Measurements from ENCODE around the gene SLC22A7.
A peak's percentile ranks its signal among the peaks of the same experiment; 100 is the strongest.
"Not testable (repeated sequence)": the region's sequence is repeated elsewhere in the genome, so short reads cannot be mapped to it uniquely, and the experiment has no call there.

Gene SLC22A7

GRCh38 chr6:43318011-43318410 lies 20.0 kb downstream of the SLC22A7 start:
- DNase-seq (ENCODE audit: low read depth, low spot score) = no peak

GRCh38 chr6:43325876-43326275 lies 27.8 kb downstream of the SLC22A7 start:
- DNase-seq (ENCODE audit: low read depth, low spot score) = no peak
- no peak overlapping the region for H3K4me3 ChIP-seq (ENCODE audit: low read length)

More at GRCh38 chr6:43318011-43318410, 20.0 kb downstream of the SLC22A7 start:
- H3K4me3 ChIP-seq (ENCODE audit: low read length) = no peak overlapping the region

DNA sequence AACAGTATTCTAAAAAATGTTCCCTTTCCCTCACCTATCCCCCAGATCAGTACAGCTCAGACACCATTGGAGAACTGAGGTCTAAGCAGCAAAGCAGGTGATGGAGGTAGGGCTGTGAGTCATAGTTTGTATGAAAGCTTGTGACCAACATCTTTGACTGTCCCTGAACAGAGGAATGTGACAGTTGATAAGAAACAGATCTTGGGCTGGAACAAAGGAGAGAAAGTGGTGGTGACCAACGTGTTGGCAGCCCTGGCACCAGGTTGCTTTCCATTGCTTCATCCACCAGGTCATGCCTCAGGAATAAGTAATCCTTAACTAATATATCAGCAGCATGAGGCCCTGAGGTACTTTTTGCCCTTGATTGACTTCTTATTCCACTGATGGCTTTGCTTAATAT lies 30.5 kb downstream of the SLC22A7 start:
- no peak for DNase-seq (ENCODE audit: low read depth, low spot score)
- no peak overlapping the region for H3K4me3 ChIP-seq (ENCODE audit: low read length)

DNA sequence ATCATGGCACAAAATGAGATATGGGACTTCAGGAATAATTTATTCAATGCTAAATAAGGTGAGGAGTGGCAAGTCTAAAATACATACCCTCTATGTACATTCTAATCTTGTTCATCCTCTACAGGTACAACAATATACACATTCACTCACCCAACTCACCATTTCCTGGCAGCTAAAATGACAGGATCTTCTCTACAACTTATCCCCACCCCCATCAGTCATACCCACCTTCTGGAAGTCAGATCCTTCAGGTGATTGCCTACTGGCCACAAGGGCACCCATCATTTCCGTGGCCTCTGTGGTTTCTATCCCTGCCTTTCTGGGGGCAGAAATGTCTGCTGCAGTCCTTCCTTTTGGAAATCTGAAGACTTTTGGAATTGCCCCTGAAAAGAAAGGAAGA lies 33.4 kb downstream of the SLC22A7 start:
- no peak for DNase-seq (ENCODE audit: low read depth, low spot score)
- H3K4me3 ChIP-seq (ENCODE audit: low read length) = no peak overlapping the region

GRCh38 chr6:43331891-43332290 lies 33.8 kb downstream of the SLC22A7 start:
- DNase-seq (ENCODE audit: low read depth, low spot score) = no peak

GRCh38 chr6:43334466-43335095 lies 36.5 kb downstream of the SLC22A7 start:
- no peak overlapping the region for H3K4me3 ChIP-seq (ENCODE audit: low read length)
- peak; percentile 20 for DNase-seq (ENCODE audit: low read depth, low spot score)

More at GRCh38 chr6:43331891-43332290, 33.8 kb downstream of the SLC22A7 start:
- H3K4me3 ChIP-seq (ENCODE audit: low read length) = no peak overlapping the region

DNA sequence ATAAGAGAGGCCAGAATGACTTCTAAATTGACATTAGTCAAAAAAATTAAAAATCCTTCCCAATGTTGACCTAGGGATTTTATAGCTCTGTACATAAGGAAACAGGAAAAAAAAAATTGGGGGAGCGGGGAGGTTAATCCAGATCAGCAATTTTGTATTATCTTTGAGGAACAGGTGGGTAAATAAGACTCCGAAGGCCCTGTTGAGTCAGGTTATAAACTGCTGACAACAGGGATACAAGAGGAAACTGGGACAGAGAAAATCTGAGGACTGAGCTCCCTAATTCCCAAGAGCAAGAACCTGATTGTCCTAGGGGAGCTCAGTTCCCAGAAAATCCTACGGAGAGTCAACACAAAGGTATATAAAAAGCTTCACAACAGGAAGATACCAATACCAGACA lies 37.4 kb downstream of the SLC22A7 start:
- no peak overlapping the region for H3K4me3 ChIP-seq (ENCODE audit: low read length)
- no peak for DNase-seq (ENCODE audit: low read depth, low spot score)

GRCh38 chr6:43336382-43336781 lies 38.3 kb downstream of the SLC22A7 start:
- DNase-seq (ENCODE audit: low read depth, low spot score) = no peak
- H3K4me3 ChIP-seq (ENCODE audit: low read length) = no peak overlapping the region

DNA sequence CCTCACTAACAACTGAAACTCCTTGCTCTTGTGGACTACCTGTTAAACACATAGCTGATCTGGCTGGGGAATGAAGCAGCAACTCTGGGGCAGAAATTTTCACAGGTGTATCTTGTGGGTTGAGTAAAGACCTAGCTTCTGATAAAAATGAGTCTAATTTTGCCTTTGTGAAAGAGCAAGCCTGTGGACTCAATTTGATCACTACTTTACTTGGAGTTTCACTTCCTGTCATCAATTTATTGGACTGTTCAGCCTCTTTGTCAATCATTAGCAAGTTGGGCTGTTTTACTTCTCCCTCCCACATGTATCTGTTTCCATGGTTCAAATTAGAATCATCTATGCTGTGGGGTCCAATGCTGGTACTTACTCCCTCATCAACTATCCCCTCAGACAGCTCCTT lies 40.2 kb downstream of the SLC22A7 start:
- H3K4me3 ChIP-seq (ENCODE audit: low read length) = no peak overlapping the region
- no peak for DNase-seq (ENCODE audit: low read depth, low spot score)

DNA sequence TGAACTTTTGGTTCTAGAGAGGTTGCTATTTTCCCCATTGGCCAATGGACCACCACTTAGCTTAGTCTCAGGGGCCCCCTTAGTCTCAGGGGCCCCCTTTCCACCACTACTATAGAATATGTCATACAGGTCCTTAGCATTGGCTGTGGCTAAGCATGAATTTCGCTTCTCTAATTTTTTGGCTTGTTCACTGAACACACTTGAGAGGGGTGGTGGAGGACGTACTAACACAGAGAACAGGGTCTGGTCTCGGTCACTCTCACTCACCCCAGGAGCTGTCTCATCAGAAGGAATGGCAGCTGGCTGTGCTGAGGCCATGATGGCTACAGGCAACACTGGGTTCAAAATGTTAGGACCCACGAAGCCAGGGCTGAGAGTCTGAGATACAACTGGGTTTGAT lies 41.1 kb downstream of the SLC22A7 start:
- no peak overlapping the region for H3K4me3 ChIP-seq (ENCODE audit: low read length)
- DNase-seq (ENCODE audit: low read depth, low spot score) = no peak

GRCh38 chr6:43346243-43346642 lies 48.2 kb downstream of the SLC22A7 start:
- H3K4me3 ChIP-seq (ENCODE audit: low read length); DNase-seq (ENCODE audit: low read depth, low spot score): not testable (repeated sequence)

GRCh38 chr6:43347021-43347420 lies 49.0 kb downstream of the SLC22A7 start:
- DNase-seq (ENCODE audit: low read depth, low spot score) = no peak
- H3K4me3 ChIP-seq (ENCODE audit: low read length) = no peak overlapping the region

GRCh38 chr6:43347444-43347843 lies 49.4 kb downstream of the SLC22A7 start:
- DNase-seq (ENCODE audit: low read depth, low spot score) = no peak
- H3K4me3 ChIP-seq (ENCODE audit: low read length) = no peak overlapping the region

DNA sequence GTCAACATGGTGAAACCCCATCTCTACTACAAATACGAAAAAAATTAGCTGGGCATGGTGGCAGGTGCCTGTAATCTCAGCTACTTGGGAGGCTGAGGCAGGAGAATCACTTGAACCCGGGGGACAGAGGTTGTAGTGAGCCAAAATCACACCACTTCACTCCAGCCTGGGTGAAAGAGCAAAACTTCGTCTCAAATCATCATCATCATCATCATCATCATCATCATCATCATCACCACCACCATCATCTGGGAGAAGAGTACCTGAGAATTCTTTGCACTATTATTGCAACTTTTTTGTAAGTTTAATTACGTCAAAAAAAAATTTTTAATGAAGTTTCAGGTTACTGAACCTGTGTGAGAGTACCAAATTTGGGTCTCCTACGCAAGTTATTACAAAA lies 53.9 kb downstream of the SLC22A7 start:
- not testable (repeated sequence) for H3K4me3 ChIP-seq (ENCODE audit: low read length); DNase-seq (ENCODE audit: low read depth, low spot score)
